ENCODE results near the gene SCYL2.

Gene SCYL2

DNA sequence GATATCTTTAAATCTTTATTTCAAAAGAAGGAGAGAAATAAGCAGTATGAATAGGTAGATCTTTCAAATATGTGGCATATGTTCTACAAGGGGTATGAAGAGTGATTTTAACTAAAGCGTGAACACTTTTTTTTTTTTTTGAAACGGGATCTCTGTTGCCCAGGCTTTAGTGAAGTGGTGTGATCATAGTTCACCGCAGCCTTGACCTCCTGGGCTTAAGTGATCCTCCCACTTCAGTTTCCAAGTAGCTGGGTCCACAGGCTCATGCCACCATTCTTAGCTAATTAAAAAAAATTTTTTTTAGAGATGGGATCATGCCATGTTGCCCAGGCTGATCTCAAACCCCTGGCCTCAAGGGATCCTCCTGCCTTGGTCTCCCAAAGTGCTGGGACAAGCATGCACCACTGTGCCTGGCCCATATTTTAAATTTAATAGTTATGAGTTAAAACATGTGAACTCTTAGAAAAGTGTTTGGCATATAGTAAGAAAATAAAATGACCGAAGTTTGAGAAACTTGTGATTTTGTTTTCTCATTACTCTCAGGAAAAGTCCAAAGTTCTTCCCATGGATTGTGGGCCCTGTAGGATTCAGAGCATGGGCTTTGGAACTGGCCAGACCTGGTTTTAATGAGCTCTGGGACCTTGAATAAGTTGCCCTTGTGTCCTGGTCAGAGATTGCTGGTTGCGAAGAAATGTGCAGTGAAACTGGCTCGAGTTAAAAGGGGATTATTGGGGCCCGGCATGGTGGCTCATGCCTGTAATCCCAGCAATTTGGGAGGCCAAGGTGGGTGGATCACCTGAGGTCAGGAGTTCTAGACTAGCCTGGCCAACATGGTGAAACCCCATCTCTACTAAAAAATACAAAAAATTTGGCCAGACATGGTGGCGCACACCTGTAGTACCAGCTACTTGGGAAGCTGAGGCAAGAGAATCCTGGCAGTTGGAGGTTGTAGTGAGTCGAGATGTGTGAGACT lies 116.9 kb downstream of the SCYL2 start:
- no peak for DNase-seq

DNA sequence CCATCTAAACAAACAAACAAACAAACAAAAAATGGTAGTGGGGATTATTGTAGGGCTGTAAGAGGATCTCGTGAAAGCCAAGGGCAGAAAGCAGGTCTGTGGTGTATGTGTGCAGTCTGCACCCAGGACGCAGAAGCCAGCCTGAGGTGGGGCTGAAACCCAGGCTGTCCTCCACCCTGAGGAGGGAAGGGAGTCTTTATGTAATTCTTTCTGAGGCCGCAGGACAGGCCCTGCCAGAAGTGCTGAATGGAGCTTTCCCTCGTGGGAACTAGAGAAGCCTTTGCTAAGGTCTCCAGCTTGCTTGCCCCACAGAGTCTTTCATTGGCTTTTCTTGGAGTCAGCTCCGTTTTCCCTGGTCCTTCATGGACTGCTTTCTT lies 117.6 kb downstream of the SCYL2 start:
- DNase-seq: no peak

DNA sequence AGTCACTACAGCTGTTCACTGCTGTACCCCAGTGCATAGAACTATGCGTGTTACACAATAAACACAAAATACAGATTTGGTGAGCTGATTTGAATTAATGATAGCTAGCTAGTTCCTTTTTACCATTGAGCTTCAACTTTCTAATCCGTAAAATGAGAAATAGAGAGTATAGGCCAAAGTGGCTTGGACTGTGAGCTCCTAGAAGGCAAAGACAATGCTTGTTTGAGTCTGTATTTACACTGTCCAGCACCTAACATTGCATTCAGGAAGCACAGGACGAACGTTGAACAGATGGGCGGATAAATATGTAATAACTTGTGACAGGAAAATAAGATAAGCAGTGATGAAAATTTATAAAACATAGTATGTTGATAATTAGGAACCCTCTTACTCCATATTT lies 121.4 kb downstream of the SCYL2 start:
- DNase-seq: no peak

All from activated CD4-positive, alpha-beta T cell treated with anti-CD3 and anti-CD28 coated beads, Interleukin-2, amount 50 U/mL, for 4 hours (primary cell).